LNCaP clone FGC (cell line): ENCODE data around the gene NAGLU.

ENCODE experiments used
- DNase-seq: peaks from one replicate; pipeline ENCODE4 v3.0.0-alpha.2; 2011; ENCODE audit warnings: low read depth
- H3K4me3 ChIP-seq: 2 replicates; pipeline ENCODE4 v1.5.1; 2011; ENCODE audit warnings: mild to moderate bottlenecking, low read depth, low read length, control low read depth
- TF ChIP-seq, protein P1 (sequence below): IDR thresholded peaks from 2 replicates; pipeline ENCODE4 v1.5.1; 2012; ENCODE audit warnings: mild to moderate bottlenecking; ENCODE audit not compliant: control insufficient read depth, insufficient read depth; ENCODE audit errors: extremely low read depth

Gene NAGLU

GRCh38 chr17:42536048-42536371 is at the start of gene NAGLU:
Gene NAGLU (plus strand): TSS chr17:42536241. CDS start chr17:42536273, 32 bp downstream.
- H3K4me3 ChIP-seq = peak within 1 kb of the TSS; percentile 56
- TF ChIP-seq, protein P1, sequence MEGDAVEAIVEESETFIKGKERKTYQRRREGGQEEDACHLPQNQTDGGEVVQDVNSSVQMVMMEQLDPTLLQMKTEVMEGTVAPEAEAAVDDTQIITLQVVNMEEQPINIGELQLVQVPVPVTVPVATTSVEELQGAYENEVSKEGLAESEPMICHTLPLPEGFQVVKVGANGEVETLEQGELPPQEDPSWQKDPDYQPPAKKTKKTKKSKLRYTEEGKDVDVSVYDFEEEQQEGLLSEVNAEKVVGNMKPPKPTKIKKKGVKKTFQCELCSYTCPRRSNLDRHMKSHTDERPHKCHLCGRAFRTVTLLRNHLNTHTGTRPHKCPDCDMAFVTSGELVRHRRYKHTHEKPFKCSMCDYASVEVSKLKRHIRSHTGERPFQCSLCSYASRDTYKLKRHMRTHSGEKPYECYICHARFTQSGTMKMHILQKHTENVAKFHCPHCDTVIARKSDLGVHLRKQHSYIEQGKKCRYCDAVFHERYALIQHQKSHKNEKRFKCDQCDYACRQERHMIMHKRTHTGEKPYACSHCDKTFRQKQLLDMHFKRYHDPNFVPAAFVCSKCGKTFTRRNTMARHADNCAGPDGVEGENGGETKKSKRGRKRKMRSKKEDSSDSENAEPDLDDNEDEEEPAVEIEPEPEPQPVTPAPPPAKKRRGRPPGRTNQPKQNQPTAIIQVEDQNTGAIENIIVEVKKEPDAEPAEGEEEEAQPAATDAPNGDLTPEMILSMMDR = no peak
- peak; percentile 56 for DNase-seq

- H3K4me3 ChIP-seq = no peak overlapping the region
- TF ChIP-seq, protein P1 = no peak
- DNase-seq = no peak
These were observed 48.0 kb upstream of the NAGLU start for GRCh38 chr17:42488032-42488431.

GRCh38 chr17:42493319-42493718 is 42.7 kb upstream of the NAGLU start:
- DNase-seq = no peak
- no peak overlapping the region for H3K4me3 ChIP-seq
- TF ChIP-seq, protein P1 = no peak

DNA sequence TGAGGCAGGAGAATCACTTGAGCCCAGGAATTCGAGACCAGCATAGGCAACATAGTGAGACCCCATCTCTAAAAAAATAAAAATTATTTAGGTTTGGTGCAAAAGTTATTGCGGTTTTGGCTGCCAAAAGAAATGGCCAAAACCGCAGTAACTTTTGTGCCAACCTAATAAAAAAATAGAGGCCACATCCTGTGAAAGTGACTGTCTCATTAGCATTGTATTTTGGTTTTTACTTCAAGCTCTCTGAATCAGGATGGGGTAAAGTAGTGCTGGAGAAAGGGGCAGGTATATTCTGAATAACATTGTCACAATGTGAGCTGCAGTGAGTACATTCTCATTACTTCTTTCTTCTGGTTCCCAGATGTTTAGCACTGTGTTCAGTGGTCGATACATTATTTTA is 41.4 kb upstream of the NAGLU start:
- no peak overlapping the region for H3K4me3 ChIP-seq
- no peak for DNase-seq
- TF ChIP-seq, protein P1 = no peak

DNA sequence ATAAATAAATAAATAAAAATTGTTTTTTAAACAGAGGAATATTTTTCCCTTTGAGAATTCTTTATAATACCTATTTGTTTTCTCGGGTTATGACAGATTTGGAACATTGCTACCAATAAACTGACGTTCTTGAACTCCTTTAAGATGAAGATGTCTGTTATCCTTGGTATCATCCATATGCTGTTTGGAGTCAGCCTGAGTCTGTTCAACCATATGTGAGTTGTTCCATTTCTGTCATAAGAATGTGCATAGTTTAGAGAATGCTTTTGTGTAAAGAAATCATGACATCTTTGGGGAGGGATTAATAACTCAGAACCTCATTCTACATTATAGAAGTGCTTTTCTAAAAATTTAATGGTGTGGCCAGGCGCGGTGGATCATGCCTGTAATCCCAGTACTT is 37.2 kb upstream of the NAGLU start:
- H3K4me3 ChIP-seq = no peak overlapping the region
- TF ChIP-seq, protein P1 = no peak
- DNase-seq = no peak

GRCh38 chr17:42502091-42502490 is 34.0 kb upstream of the NAGLU start:
- TF ChIP-seq, protein P1 = no peak
- DNase-seq = no peak
- H3K4me3 ChIP-seq = no peak overlapping the region

- H3K4me3 ChIP-seq = no peak overlapping the region
- TF ChIP-seq, protein P1 = no peak
- DNase-seq = no peak
These were observed 33.1 kb upstream of the NAGLU start for GRCh38 chr17:42502926-42503325.
